Dedifferentiated amniotic fluid mesenchymal stem cell (primary cell): Measurements from ENCODE around the gene URAD.
A peak's percentile ranks its signal among the peaks of the same experiment; 100 is the strongest.

Experiments
- DNase-seq: peaks from one replicate; pipeline ENCODE4 v3.0.0-alpha.2; 2016; ENCODE audit errors: extremely low spot score

Gene URAD

DNA sequence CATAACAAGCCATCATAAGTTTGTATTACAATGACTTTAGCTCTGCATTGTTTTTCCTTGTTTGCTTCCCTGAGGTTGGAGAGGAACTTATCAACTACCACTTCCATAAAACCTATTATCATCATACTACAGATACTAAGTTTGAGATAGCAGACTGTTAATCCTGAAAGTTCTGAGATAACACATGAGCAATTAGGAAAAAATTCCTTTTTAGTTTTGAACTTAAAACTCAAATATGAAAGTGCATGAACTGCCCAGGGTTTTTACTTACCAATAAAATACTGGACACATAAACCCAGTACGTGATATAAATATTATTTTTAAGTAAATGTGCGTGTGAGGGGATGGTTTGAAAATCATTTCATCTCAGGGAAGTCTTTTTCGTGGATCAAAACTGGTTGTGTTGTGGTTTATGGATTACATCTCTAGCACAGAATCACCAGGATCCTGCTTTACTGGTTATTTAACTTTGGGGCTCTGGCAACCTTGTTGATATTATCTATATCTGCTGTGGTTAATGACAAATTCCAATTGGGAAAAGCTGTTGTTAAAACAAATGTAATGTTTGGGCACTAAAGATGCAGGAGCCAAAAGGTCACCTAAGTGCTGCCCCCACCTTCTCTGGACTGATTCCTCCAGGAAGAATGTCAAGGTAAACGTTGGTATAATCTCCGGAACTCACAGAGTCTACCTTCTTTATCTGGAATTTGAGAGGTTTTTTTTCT is 31.8 kb downstream of the URAD start:
- no peak for DNase-seq

DNA sequence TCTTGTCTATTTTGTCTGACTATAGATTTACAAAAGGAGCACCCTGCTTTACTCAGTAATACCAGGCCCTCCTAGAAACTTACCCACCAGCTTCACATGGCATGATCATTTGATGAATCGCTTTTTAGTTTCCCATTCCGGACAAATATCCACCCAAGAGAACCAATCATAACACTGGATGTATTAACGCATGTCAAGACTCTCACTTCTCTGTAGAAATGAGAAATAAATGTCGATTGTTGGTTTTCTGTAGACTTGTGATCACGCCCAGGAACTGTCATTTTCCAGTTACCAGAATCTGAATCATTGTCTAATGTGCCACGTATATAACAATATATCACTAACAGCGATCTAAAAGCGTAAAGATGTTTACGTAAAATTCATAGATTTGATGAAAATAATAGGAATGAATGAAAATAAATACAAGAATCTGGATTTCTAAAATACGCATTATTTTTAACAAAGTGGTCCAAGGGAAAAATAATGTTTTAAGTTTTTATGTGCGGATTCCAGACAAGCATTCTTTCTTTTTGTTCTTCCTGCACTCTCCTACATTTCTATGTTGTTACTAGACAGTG is 33.4 kb downstream of the URAD start:
- DNase-seq = no peak

DNA sequence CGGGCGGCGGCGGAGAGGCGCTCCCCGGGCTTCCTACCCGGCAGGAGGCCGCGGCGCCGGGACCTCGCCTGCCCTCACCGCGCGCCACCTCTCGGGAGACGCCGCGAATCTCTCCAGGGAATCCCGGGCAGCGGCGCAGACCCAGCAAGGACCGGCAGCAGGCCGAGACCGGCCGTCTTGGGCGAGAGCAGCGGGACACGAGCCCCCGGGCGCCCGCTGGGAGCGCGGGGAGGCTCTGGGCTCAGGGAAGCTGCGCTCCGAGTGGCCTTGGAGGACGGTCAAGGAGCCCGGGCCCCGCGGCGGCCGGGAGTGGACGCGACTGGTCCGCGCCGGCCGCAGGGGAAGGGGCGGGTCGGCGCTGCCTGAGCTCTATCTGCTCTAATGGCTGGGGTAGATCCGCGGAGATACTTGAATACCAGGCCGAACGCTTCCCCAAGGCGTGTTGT is 34.1 kb downstream of the URAD start:
- no peak for DNase-seq

DNA sequence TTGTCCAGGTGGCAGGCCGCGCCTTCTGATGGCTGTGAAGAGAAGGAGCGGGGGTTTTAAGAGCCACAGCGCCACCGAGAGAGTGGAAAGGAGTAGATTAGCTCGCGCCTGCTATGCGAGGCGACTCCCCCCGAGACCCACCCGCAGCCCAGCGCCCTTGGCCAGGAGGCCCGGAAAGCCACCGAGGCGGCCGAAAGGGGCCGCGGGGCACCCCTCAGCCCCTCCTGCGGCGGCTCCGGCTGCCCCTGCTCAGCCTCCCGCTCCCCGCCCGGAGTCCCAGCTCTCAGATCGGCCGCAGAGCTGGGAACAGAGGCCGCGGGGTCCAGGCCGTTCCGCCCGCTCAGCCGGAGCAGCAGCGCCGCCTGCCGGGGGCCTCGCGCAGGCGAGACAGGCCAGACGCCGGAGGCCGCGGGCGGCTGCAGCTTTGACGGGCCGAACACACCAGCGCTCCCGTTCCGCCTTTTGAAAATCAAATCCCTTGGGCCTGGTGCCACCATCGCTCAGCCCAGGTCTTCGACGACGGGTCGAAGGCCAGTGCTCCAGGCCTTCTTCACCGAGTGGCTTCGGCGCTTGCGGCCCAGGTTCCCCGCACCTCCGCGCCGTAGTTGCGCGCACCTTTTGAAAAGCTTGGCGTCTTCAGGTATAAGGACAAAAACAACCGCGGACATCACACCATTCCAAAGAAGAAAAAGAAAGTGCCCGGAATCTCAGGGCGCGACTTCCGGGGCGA is 34.7 kb downstream of the URAD start:
- DNase-seq = peak; percentile 42

GRCh38 chr13:27952876-27953675 is 35.4 kb downstream of the URAD start:
- no peak for DNase-seq

DNA sequence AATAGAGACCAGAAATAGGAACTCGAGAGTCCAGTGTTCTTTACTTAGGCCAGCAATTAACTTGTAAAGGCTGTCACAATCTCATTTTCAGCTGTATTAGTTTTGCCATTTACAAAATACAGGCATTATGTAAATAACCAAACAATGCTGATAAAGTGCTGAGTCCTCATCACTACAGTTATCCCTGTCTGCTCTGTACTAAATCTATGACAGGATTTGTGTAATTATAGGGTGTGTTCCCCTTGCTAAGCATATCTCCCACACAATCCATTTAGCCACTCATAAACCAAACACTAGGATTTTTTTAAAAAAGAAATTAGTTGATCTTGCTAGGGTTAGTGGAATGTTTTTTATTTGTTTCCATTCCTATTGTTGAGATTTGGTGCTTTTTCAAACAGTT is 45.5 kb downstream of the URAD start:
- DNase-seq = no peak

DNA sequence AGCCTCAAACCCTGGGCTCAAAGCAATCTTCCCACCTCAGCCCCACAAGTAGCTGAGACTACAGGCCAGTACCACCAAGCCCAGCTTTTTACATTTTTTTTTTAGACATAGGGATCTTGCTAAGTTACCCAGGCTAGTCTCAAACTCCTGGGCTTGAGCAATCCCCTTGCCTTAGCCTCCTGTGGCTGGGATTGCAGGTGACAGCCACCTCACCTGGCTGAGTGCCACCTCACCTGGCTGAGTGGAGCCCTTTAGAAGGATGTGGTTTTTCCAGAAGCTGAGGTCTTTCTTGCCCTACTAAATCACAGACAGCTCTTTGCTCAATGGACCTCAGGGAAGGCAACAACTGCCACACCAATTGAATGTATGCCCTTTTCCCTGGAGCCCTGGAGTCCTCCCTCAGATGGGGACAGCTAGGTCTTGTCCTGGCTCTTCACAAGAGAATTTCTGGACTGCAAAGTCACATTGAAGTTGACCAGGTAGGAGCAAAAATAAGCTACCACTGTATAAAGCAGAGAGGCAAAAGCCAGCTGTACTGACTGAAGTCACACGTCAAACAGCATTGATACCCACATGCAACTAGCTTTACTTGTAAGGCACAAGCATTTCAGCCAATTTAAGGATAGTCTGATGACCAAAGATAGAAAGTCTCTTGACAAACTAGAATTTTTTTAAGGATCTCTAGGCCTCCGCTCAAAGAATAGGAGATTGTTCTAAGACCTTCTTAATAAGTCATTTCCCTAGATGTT is 54.7 kb downstream of the URAD start:
- no peak for DNase-seq

- DNase-seq = no peak
Measured at GRCh38 chr13:27933118-27933517, 55.4 kb downstream of the URAD start.

DNA sequence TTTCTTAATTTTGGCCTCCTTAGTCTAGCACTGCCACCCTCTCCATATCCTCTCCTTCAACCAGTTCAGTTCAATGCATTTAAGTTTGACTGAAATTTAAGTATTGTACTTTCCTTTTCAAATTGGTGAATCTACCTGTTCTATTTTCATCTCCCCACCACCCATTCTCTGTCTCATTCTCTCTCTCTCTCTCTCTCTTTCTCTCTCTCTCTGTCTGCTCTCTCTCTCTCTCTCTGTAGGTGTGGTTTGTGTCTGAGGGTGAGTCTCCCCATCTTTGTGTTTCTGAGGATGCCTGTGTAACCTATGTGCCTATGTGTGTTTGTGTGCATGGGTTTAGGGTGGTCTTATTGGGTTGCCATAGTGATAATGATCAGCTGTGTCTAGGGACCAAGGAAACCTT is 58.6 kb downstream of the URAD start:
- no peak for DNase-seq

GRCh38 chr13:27928805-27929753 is 59.4 kb downstream of the URAD start:
- no peak for DNase-seq

GRCh38 chr13:27928353-27928804 is 60.1 kb downstream of the URAD start:
- DNase-seq = no peak
